ENCODE measurements around the gene JAZF1. TPM values are rescaled to one million over a fixed set of nuclear protein-coding genes. Genes with fewer than 3 reads are reported as not detected.

JAZF1 gene
- total RNA-seq, 1 experiment from 2014 or later: 9.1 TPM

DNA sequence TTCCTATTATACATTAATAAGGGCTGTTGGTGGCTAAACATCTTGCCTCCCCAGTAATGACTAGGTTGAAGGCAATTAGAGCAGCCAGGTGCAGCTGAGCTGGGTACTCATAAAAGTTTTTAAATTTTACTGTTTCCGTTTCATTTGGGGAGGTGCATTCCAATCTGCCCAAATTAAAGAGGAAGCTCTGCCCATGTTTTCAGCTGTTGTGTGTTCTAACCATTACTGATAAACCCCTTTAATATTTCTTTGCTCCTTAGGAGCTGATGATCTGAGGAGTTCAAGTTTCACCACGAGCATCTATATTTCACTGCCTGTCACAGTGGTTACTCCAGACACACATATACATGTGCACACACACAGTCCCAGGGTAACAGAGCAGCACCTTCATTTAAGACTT, 94.4 kb downstream of the JAZF1 start:
- no peak overlapping the region for H3T11ph ChIP-seq (ENCODE audit: low read length)
- no CpG with 5 or more reads among the region's 2 CpGs for WGBS (ENCODE audit: extremely low coverage, insufficient read length, low lambda C conversion rate)
- no peak overlapping the region for H3K14ac ChIP-seq (ENCODE audit: insufficient read depth, low read length)
- H3K23me2 ChIP-seq (ENCODE audit: insufficient read length, low read depth, low read length, poor library complexity, severe bottlenecking): no peaks in the 10 kb centered on the region
- H3K79me1 ChIP-seq (ENCODE audit: insufficient read depth, low read depth, low read length, poor library complexity, severe bottlenecking): peaks cover 2% of the 10 kb centered on the region
- no peak overlapping the region for H2BK15ac ChIP-seq (ENCODE audit: low read depth, low read length)
- DNase-seq: no peak
- H3K36me3 Mint-ChIP-seq (ENCODE audit: insufficient read depth in 1 of 3, low read depth in 3 of 3): no peaks in the 10 kb centered on the region
- H3K9me3 Mint-ChIP-seq: no peaks in the 10 kb centered on the region
- TF ChIP-seq, protein P1, sequence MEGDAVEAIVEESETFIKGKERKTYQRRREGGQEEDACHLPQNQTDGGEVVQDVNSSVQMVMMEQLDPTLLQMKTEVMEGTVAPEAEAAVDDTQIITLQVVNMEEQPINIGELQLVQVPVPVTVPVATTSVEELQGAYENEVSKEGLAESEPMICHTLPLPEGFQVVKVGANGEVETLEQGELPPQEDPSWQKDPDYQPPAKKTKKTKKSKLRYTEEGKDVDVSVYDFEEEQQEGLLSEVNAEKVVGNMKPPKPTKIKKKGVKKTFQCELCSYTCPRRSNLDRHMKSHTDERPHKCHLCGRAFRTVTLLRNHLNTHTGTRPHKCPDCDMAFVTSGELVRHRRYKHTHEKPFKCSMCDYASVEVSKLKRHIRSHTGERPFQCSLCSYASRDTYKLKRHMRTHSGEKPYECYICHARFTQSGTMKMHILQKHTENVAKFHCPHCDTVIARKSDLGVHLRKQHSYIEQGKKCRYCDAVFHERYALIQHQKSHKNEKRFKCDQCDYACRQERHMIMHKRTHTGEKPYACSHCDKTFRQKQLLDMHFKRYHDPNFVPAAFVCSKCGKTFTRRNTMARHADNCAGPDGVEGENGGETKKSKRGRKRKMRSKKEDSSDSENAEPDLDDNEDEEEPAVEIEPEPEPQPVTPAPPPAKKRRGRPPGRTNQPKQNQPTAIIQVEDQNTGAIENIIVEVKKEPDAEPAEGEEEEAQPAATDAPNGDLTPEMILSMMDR (conservative IDR thresholded peaks at IDR 0.05): no peak
- H2BK20ac ChIP-seq (ENCODE audit: low read depth, low read length, poor library complexity, severe bottlenecking): no peak overlapping the region
- no peaks in the 10 kb centered on the region for H4K20me1 ChIP-seq (ENCODE audit: control insufficient read depth, insufficient read depth, insufficient read length)
- no peak overlapping the region for H3K27ac Mint-ChIP-seq
- no peak overlapping the region for H2AK5ac ChIP-seq (ENCODE audit: insufficient read length, low read length)
- no peaks in the 10 kb centered on the region; the same call in 1 of the 2 replicates for H3K79me2 ChIP-seq (ENCODE audit: insufficient read depth, low read length)
- no peaks in the 10 kb centered on the region for H3K9me3 ChIP-seq (ENCODE audit: control insufficient read depth, low read depth, low read length)
- H3K56ac ChIP-seq (ENCODE audit: insufficient read length, low read depth, low read length): no peak overlapping the region
- H4K5ac ChIP-seq (ENCODE audit: insufficient read length, low read depth, low read length): no peak overlapping the region
- H3K27me3 ChIP-seq (ENCODE audit: insufficient read depth, low read length): no peaks in the 10 kb centered on the region
- H3K4me2 ChIP-seq (ENCODE audit: insufficient read depth, insufficient read length, low read length): no peak overlapping the region
- no peak overlapping the region for H4K91ac ChIP-seq (ENCODE audit: insufficient read length, low read depth, low read length)
- peaks cover 16 to 21% of the 10 kb centered on the region in 2 experiments for H3K4me1 Mint-ChIP-seq
- no peak overlapping the region for H4K8ac ChIP-seq (replicated peaks; ENCODE audit: insufficient read length, low read depth, low read length)
- H3K4me3 Mint-ChIP-seq: no peak overlapping the region
- no peak overlapping the region for H2BK120ac ChIP-seq (ENCODE audit: low read depth, low read length, poor library complexity, severe bottlenecking)
- no peak overlapping the region for H2AFZ ChIP-seq (ENCODE audit: low read length)
- H3K27ac ChIP-seq (ENCODE audit: insufficient read length, low read depth, low read length): no peak overlapping the region
- no peak overlapping the region for H3K23ac ChIP-seq (ENCODE audit: insufficient read length, low read depth, low read length)
- H3K18ac ChIP-seq (ENCODE audit: insufficient read length, low read depth, low read length): no peak overlapping the region
- peaks cover 11% of the 10 kb centered on the region; the same call in 1 of the 2 replicates for H3K4me1 ChIP-seq (ENCODE audit: insufficient read depth, low read length)
- H3K9ac ChIP-seq (ENCODE audit: extremely low read depth, insufficient read length, low read length): no peak overlapping the region
- no peak overlapping the region for H3K4ac ChIP-seq (ENCODE audit: low read depth, low read length)
- H2BK5ac ChIP-seq (ENCODE audit: insufficient read length, low read length): no peak overlapping the region
- no peaks in the 10 kb centered on the region; the same call in 1 of the 2 replicates for H3K27me3 Mint-ChIP-seq (ENCODE audit: low read depth)
- H2BK12ac ChIP-seq (ENCODE audit: insufficient read length, low read depth, low read length): no peak overlapping the region
